H1 (cell line): ENCODE measurements around the gene CLEC7A. TPM values are rescaled to one million over a fixed set of nuclear protein-coding genes. Genes with fewer than 3 reads are reported as not detected.

Experiments
- CTCF ChIA-PET: fragments of 300-600 bp; sonication (Branson Sonifier 250); formaldehyde crosslinking; loops from one replicate; lab custom pipeline; 2021; ENCODE audit not compliant: partially characterized antibody; lab: Charles Lee
- POLR2A ChIA-PET: fragments of 300-600 bp; sonication (Branson Sonifier 250); formaldehyde crosslinking; loops from one replicate; lab custom pipeline; 2021; ENCODE audit warnings: inconsistent platforms; ENCODE audit not compliant: partially characterized antibody; lab: Charles Lee
- DNase-seq, 2 experiments: peaks; one replicate each; pipeline versions ENCODE4 v3.0.0 to v3.0.0-alpha.2; 2010 to 2022; ENCODE audit warnings: low spot score in 2 of 2, low read depth in 1 of 2, mixed read lengths in 1 of 2
- FAIRE-seq: peaks from 2 replicates; lab custom pipeline; 2011; peaks lifted over from hg19 to GRCh38; lab: Jason Lieb, UNC
- H2AFZ ChIP-seq: 2 replicates; pipeline ENCODE4 v1.8.1; 2012; ENCODE audit warnings: low read length, inconsistent platforms
- H2AK5ac ChIP-seq: 2 replicates; pipeline ENCODE4 v1.6.1; 2013; ENCODE audit warnings: low read depth, low read length
- H2BK120ac ChIP-seq: replicated peaks from 2 replicates; pipeline ENCODE3; 2013; ENCODE audit warnings: low read depth, low read length, inconsistent platforms
- H2BK12ac ChIP-seq: 2 replicates; pipeline ENCODE4 v1.6.1; 2013; ENCODE audit warnings: low read depth, low read length
- H2BK15ac ChIP-seq: 2 replicates; pipeline ENCODE4 v1.6.1; 2013; ENCODE audit warnings: low read length
- H2BK20ac ChIP-seq: 2 replicates; pipeline ENCODE4 v1.6.1; 2013; ENCODE audit warnings: low read length
- H2BK5ac ChIP-seq: 2 replicates; pipeline ENCODE4 v1.6.1; 2013; ENCODE audit warnings: low read depth, low read length
- H3K14ac ChIP-seq: 2 replicates; pipeline ENCODE4 v1.6.1; 2013; ENCODE audit warnings: inconsistent platforms; ENCODE audit not compliant: insufficient read length
- H3K18ac ChIP-seq: 2 replicates; pipeline ENCODE4 v1.6.1; 2013; ENCODE audit warnings: low read length; ENCODE audit errors: extremely low read depth
- H3K23ac ChIP-seq: 2 replicates; pipeline ENCODE4 v1.6.1; 2013; ENCODE audit warnings: inconsistent platforms; ENCODE audit not compliant: insufficient read length
- H3K23me2 ChIP-seq: 2 replicates; pipeline ENCODE4 v1.6.1; 2013; ENCODE audit warnings: low read depth, low read length
- H3K27ac ChIP-seq: 2 replicates; pipeline ENCODE4 v1.6.1; 2011; ENCODE audit warnings: low read depth, low read length, inconsistent platforms
- H3K27me3 ChIP-seq, 4 experiments: replicated peaks in 1 of 4; 1 replicate in 1 of 4; 2 replicates in 3 of 4; pipeline versions ENCODE4 v1.6.1 to v1.8.1; 2011 to 2013; ENCODE audit warnings: low read length in 3 of 4, mild to moderate bottlenecking in 3 of 4, inconsistent platforms in 2 of 4, mixed read lengths in 2 of 4, moderate library complexity in 1 of 4; ENCODE audit not compliant: control insufficient read depth in 3 of 4, insufficient read depth in 3 of 4; ENCODE audit errors: extremely low read depth in 1 of 4
- H3K36me3 ChIP-seq, 4 experiments: 2 replicates each; pipeline versions ENCODE4 v1.6.1 to v1.8.1; 2011 to 2013; ENCODE audit warnings: mild to moderate bottlenecking in 4 of 4, low read length in 3 of 4, moderate library complexity in 2 of 4, control low read depth in 1 of 4, inconsistent platforms in 1 of 4; ENCODE audit not compliant: insufficient read depth in 4 of 4, control insufficient read depth in 2 of 4
- H3K4ac ChIP-seq: replicated peaks from 2 replicates; pipeline ENCODE3; 2013; ENCODE audit warnings: low read length, low read depth, mixed read lengths, inconsistent platforms; ENCODE audit not compliant: insufficient read length
- H3K4me1 ChIP-seq, 4 experiments: replicated peaks in 1 of 4; 1 replicate in 1 of 4; 2 replicates in 3 of 4; pipeline versions ENCODE4 v1.6.1 to v1.8.1; 2011 to 2013; ENCODE audit warnings: low read length in 3 of 4, inconsistent platforms in 2 of 4, mixed read lengths in 1 of 4; ENCODE audit not compliant: insufficient read depth in 4 of 4, control insufficient read depth in 3 of 4
- H3K4me2 ChIP-seq, 2 experiments: 2 replicates each; pipeline versions ENCODE4 v1.6.1 to v1.8.1; 2011 to 2013; ENCODE audit warnings: low read depth in 2 of 2, low read length in 2 of 2, control low read depth in 1 of 2, inconsistent platforms in 1 of 2, mild to moderate bottlenecking in 1 of 2; ENCODE audit not compliant: insufficient read depth in 1 of 2
- H3K4me3 ChIP-seq, 4 experiments: fragments of 200-600, 300-600 bp in 1 of 4; sonication (generic), shearing (Covaris generic), sonication (Bioruptor Twin) in 1 of 4; 2 replicates each; pipeline versions ENCODE4 v1.5.1 to v1.8.1; 2011 to 2016; ENCODE audit warnings: low read length in 4 of 4, low read depth in 3 of 4, control low read depth in 2 of 4, inconsistent platforms in 2 of 4, mild to moderate bottlenecking in 2 of 4, mixed read lengths in 1 of 4, moderate library complexity in 1 of 4; ENCODE audit not compliant: insufficient read depth in 2 of 4; ENCODE audit errors: extremely low read depth in 1 of 4
- H3K56ac ChIP-seq: replicated peaks from 2 replicates; pipeline ENCODE3; 2013; ENCODE audit warnings: low read depth, mild to moderate bottlenecking, mixed read lengths, low read length, inconsistent platforms; ENCODE audit not compliant: insufficient read length
- H3K79me1 ChIP-seq: 2 replicates; pipeline ENCODE4 v1.6.1; 2013; ENCODE audit warnings: low read depth, low read length, control low read depth
- H3K79me2 ChIP-seq, 2 experiments: 2 replicates each; pipeline versions ENCODE4 v1.6.1 to v1.8.1; 2012 to 2013; ENCODE audit warnings: low read length in 2 of 2, mild to moderate bottlenecking in 2 of 2, inconsistent platforms in 1 of 2; ENCODE audit not compliant: insufficient read depth in 2 of 2, control insufficient read depth in 1 of 2
- H3K9ac ChIP-seq, 4 experiments: replicated peaks in 1 of 4; 1 replicate in 1 of 4; 2 replicates in 3 of 4; pipeline versions ENCODE4 v1.6.1 to v1.8.1; 2011 to 2013; ENCODE audit warnings: low read depth in 3 of 4, low read length in 3 of 4, control low read depth in 2 of 4, mild to moderate bottlenecking in 2 of 4, moderate library complexity in 2 of 4, inconsistent platforms in 1 of 4; ENCODE audit errors: extremely low read depth in 1 of 4
- H3K9me3 ChIP-seq, 2 experiments: 2 replicates each; pipeline versions ENCODE4 v1.6.1 to v1.8.1; 2012 to 2013; ENCODE audit warnings: mild to moderate bottlenecking in 2 of 2, moderate library complexity in 2 of 2, control low read depth in 1 of 2, inconsistent platforms in 1 of 2, low read depth in 1 of 2, low read length in 1 of 2, mixed read lengths in 1 of 2; ENCODE audit not compliant: insufficient read depth in 2 of 2
- H4K20me1 ChIP-seq, 2 experiments: replicated peaks in 1 of 2; 2 replicates each; pipeline versions ENCODE3 to v1.8.1; 2011 to 2013; ENCODE audit warnings: inconsistent platforms in 2 of 2, low read length in 2 of 2, mild to moderate bottlenecking in 1 of 2; ENCODE audit not compliant: insufficient read depth in 2 of 2, control insufficient read depth in 1 of 2
- H4K5ac ChIP-seq: 2 replicates; pipeline ENCODE4 v1.6.1; 2013; ENCODE audit warnings: low read length, low read depth, mixed read lengths, inconsistent platforms; ENCODE audit not compliant: insufficient read length
- H4K8ac ChIP-seq: 2 replicates; pipeline ENCODE4 v1.8.0; 2013; ENCODE audit warnings: mild to moderate bottlenecking, moderate library complexity, low read length, inconsistent platforms; ENCODE audit not compliant: insufficient read depth; ENCODE audit errors: extremely low read depth
- H4K91ac ChIP-seq: replicated peaks from 2 replicates; pipeline ENCODE3; 2013; ENCODE audit warnings: low read length, mixed read lengths, inconsistent platforms; ENCODE audit not compliant: insufficient read length
- ATF2 ChIP-seq: IDR thresholded peaks from 2 replicates; pipeline ENCODE4 v1.6.1; 2012; ENCODE audit warnings: low read length, inconsistent platforms
- CHD1 ChIP-seq: IDR thresholded peaks from 2 replicates; pipeline ENCODE4 v1.6.1; 2012; ENCODE audit warnings: low read depth, low read length, improper control_type of control experiment
- CHD2 ChIP-seq: IDR thresholded peaks from 2 replicates; pipeline ENCODE4 v1.6.1; 2012; ENCODE audit warnings: low read length, improper control_type of control experiment
- GTF2F1 ChIP-seq: IDR thresholded peaks from 2 replicates; pipeline ENCODE4 v1.6.1; 2012; ENCODE audit warnings: low read depth, low read length, improper control_type of control experiment, borderline replicate concordance
- KDM1A ChIP-seq: fragments of 200-600, 300-600 bp; sonication (generic); IDR thresholded peaks from 2 replicates; pipeline ENCODE4 v1.7.1; 2016; ENCODE audit warnings: mild to moderate bottlenecking, low read length, borderline replicate concordance
- NANOG ChIP-seq: IDR thresholded peaks from 2 replicates; pipeline ENCODE4 v1.6.1; 2011; ENCODE audit warnings: low read length, low read depth, mild to moderate bottlenecking, inconsistent platforms; ENCODE audit not compliant: insufficient read depth, poor library complexity, severe bottlenecking
- RFX5 ChIP-seq: IDR thresholded peaks from 2 replicates; pipeline ENCODE4 v1.6.1; 2011; ENCODE audit warnings: low read depth, low read length, improper control_type of control experiment, borderline replicate concordance
- SAP30 ChIP-seq: fragments of 300-600 bp; sonication (generic); IDR thresholded peaks from 2 replicates; pipeline ENCODE4 v1.7.1; 2012; ENCODE audit warnings: low read length, moderate library complexity, mild to moderate bottlenecking, inconsistent platforms; ENCODE audit not compliant: insufficient read depth, insufficient replicate concordance
- SP2 ChIP-seq: IDR thresholded peaks from 2 replicates; pipeline ENCODE4 v1.6.1; 2012; ENCODE audit warnings: mild to moderate bottlenecking, low read length, inconsistent platforms
- USF2 ChIP-seq: IDR thresholded peaks from 2 replicates; pipeline ENCODE4 v1.6.1; 2011; ENCODE audit warnings: low read length, improper control_type of control experiment
- WGBS, 2 experiments: shearing (Covaris generic) in 1 of 2; methylation state at CpG; one replicate each; pipeline versions ENCODE4 v1.1.6 to v1.1.7; 2013 to 2015; ENCODE audit warnings: low lambda C conversion rate in 2 of 2, mixed read lengths in 2 of 2, inconsistent platforms in 1 of 2, low coverage in 1 of 2, missing lambda C conversion rate in 1 of 2; ENCODE audit not compliant: insufficient replicate concordance in 2 of 2, insufficient coverage in 1 of 2, insufficient read length in 1 of 2; ENCODE audit errors: extremely low coverage in 1 of 2, missing lambda C conversion rate in 1 of 2; 5-methylcytosine and 5-hydroxymethylcytosine counted together
- polyA plus RNA-seq, 7 experiments: library from polyadenylated mRNA; depleted of rRNA in 3 of 7; stranded (reverse) in 5 of 7; unstranded in 2 of 7; fragments of >200 nt in 5 of 7; fragments of 200-250 nt in 2 of 7; gene quantifications; 1 replicate in 5 of 7; 2 replicates in 1 of 7; 4 replicates in 1 of 7; pipeline versions ENCODE4 v1.2.1 to v1.2.3, GENCODE V29; 2011 to 2013; ENCODE audit warnings: missing spikeins in 2 of 7, mixed read lengths in 2 of 7
- total RNA-seq: library from RNA; stranded (reverse); fragmentation: NEBNext Ultra II Directional; extraction: Animal tissue kit (Norgen Biotek cat#: 25700); gene quantifications from 2 replicates; pipeline ENCODE4 v1.2.1, GENCODE V29; 2021

Gene CLEC7A
- total and polyA plus RNA-seq, 2 of the 8 experiments (the other 6 are each of a cell fraction or from before 2014, with no cell fraction given) = 0.09 to 0.15 TPM

DNA sequence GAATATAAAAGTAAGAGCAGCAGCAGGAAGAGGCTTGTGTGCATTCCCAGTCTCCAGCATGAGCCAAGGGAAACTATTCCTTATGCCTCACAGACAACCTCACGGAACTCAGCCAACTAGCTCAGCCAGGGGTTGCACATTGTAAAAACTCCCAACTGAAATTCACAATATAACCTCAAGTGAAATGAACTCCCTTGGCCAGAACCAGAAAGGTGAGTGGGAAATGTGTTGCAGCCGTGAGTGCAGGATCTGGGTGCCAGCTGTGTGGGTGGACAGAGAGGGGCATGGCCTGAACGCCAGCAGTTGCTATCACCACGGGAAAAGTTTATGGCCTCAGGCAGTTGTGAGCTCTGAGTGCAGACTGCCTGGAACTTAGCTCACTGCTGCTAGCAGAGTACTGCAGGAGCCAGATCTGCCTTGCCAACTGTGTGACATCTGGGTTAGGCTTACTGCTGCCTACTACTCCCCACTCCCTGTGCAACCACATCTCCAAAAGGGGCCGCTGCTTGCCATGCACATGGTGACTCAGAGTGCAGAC, 28.9 kb downstream of the CLEC7A start:
- Histone ChIP-seq H3K4ac (no peak overlapping the region), H3K36me3 (no peaks in the 10 kb centered on the region), H4K91ac (no peak overlapping the region), H2BK20ac (no peak overlapping the region), H3K4me2 (no peak overlapping the region), H2BK5ac (no peak overlapping the region), H3K9ac (no peak overlapping the region), H4K5ac (no peak overlapping the region), H3K23ac (no peak overlapping the region), H3K4me1 (peaks cover 0 to 7% (median 4%) of the 10 kb centered on the region in 4 experiments; a peak in 5 of 7 replicates), H2BK12ac (no peak overlapping the region), H2BK120ac (no peak overlapping the region), H2AK5ac (no peak overlapping the region), H3K79me2 (no peaks in the 10 kb centered on the region), H3K79me1 (no peaks in the 10 kb centered on the region), H2AFZ (peak overlapping the region; percentile 42; the same call in 1 of the 2 replicates), H3K56ac (no peak overlapping the region), H4K20me1 (no peaks in the 10 kb centered on the region), H3K27ac (no peak overlapping the region), H3K27me3 (no peaks in the 10 kb centered on the region), H2BK15ac (no peak overlapping the region), H3K23me2 (no peaks in the 10 kb centered on the region), H3K14ac (no peak overlapping the region), H3K9me3 (no peaks in the 10 kb centered on the region), H3K4me3 (no peak overlapping the region), H3K18ac (no peak overlapping the region), H4K8ac (no peak overlapping the region)
- 92% methylated on average over 5 of the region's 5 CpGs; no CpG with 5 or more reads in 1 of the 2 experiments for WGBS, 2 experiments
- FAIRE-seq (no peak), DNase-seq (no peak)
- ChIA-PET POLR2A (no interaction called here), CTCF (interaction anchor here (0.6 to 2.3 kb wide), 7 partner anchors 10 to 91 kb away, joined by 3 to 9 read pairs (median 4); partner anchors contain the start of gene CLEC12B)
- TF ChIP-seq ATF2 (no peak), CHD2 (no peak), KDM1A (no peak), SAP30 (no peak), NANOG (no peak), SP2 (no peak), GTF2F1 (no peak), CHD1 (no peak), USF2 (no peak), RFX5 (no peak)
